ENCODE measurements around the gene SEMG1.
A peak's percentile ranks its signal among the peaks of the same experiment; 100 is the strongest.

The SEMG1 gene

GRCh38 chr20:45206725-45207124 lies at the start of gene SEMG1:
Gene SEMG1, plus strand, starts transcription at chr20:45207033. Its CDS starts 21 bp downstream, at chr20:45207054.
- no peak for DNase-seq

- peak in 1 of 56 donors; percentile 4 for DNase-seq
Observed at GRCh38 chr20:45157962-45158361, 48.9 kb upstream of the SEMG1 start.

DNA sequence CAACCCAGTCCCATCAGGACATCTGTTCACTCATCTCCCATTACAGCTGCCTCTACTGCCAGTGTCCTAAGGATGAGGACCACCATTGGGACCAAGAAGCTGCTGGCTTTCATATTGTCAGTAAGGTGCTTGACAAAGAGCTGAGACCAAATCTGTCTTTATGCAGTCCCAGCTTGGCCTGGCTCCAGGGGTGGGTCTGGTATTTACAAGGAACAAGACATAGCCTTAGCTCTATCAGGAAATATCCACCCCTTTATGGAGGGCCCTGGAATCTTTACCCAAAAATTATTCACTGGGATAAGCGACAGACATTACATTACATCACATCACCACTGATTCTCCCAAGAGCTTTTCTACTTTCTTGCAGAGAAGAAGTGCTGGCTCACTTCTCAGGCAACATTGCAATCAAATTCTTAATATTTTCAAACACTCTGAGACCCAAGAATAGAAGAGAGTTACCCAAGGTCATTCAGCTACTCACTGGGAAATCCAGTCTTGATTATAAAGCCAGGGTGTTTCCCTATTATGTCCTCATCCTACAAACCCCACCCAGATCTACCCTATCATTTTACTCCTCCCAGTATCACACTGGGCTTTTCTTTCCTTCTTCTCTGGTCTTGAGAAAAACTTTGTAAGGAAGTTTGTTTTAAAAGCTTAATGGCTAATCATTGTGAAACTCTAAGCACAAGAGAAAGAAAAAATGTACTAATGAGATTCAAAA lies 43.6 kb upstream of the SEMG1 start:
- no peak for DNase-seq

DNA sequence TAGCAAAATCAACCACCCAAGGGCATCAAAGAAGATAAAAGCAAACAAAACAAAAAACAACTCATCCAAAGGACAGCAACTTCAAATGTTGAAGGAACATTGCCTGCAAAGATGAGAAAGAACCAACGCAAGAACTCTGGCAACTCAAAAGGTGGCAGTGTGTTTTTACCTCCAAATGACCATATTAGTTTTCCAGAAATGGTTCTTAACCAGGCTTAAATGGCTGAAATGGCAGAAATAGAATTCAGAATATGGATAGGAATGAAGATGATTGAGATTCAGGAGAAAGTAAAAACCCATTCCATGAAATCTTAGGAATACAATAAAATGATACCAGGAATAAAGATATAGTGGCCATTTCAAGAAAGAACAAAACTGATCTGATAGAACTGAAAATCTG lies 41.9 kb upstream of the SEMG1 start:
- no peak for DNase-seq

- DNase-seq: no peak
Observed at GRCh38 chr20:45173522-45173921, 33.3 kb upstream of the SEMG1 start.

DNA sequence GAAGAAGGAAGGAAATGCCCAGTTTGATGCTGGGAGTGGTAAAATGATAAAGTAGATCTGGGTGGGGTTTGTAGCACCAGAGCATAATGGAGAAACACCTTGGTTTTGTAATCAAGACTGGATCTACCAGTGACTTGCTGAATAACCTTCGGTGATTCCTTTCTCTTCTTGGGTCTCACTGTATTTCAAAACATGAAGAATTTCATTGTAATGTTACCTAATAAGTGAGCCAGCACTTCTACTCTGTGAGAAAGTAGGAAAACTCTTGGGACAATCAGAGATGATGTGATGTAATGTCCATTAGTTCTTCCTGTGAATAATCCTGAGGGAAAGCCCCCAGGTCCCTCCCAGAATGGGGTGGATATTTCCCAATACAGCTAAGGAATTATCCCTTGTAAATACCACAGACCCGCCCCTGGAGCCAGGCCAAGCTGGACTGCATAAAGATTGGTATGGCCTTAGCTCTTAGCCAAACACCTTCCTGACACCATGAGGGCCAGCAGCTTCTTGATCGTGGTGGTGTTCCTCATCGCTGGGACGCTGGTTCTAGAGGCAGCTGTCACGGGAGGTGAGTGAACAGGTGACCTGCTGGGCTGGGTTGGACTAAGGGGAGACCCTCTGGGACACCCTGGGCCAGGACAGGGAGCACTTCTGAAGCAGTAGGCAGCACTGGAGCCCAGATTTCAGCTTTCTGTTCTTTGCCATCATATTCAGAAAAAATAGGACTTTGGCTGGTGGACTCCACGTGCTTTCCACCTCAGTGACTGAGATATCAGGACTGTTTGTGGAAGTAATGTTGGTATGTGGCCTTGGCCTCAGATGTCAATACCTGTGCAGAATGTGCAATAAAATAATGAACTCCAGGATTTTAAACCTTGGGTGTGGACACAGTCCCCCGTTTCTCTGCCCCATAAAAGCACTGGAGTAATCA lies 32.1 kb upstream of the SEMG1 start, which contains the start of gene PI3:
Gene PI3 (plus strand): TSS at position 469 of the 931 bp plus-strand sequence. CDS start 21 bp downstream, at position 490.
- no peak for DNase-seq

DNA sequence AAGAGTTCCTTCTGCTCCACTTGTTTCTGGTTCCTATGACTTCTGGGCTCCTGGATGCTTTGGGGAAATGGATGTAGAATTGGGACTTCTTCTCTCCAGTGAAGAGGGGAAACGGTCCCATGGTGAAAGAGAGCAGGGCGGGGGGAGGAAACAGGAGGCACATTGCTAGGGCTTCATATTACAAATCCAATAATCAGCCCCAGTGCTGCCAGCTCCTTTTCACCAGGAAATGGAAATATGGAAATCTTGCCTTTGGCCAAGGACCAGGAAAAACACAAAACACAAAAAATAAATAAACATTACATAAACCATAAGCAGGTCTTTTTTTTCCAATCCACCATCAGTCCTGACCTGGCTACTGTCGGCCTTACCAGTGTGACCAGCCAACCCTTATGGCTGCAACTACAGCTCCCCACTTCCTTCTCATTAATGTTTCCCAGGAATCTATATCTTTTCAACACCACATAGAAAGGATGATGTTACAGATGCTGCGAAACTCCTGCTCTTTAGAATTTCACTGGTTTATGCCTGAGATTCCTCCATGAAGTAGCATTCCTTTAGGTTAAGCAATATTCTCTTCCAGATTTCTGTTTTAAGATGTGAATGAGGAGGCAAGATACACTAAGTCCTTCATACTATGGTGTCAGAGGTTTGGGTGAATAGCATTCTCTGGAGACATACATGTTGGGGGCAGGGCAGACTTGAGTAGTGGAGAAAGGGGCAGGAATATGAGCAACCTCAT lies 30.1 kb upstream of the SEMG1 start:
- DNase-seq: no peak

- no peak for DNase-seq
Observed at GRCh38 chr20:45179166-45179565, 27.7 kb upstream of the SEMG1 start.

DNA sequence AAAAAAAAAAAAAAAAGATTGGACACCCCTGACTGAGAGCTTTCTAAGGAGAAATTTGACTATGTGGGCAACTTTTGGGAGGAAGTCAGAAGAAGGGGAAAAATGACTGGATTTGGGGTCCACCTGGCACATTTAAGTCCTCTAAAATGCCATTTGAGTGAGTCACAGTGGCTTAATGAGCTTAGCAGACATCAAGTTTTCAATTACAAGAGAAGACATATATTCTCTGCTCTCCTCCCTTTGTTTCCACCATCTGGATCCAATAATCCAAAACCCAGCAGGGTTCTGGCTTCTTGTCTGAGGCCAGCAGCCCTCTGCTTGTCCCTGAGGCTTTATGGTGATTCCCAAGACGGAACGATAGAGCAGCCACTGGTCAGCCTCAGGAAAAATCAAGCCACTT lies 25.2 kb upstream of the SEMG1 start:
- DNase-seq: no peak

DNA sequence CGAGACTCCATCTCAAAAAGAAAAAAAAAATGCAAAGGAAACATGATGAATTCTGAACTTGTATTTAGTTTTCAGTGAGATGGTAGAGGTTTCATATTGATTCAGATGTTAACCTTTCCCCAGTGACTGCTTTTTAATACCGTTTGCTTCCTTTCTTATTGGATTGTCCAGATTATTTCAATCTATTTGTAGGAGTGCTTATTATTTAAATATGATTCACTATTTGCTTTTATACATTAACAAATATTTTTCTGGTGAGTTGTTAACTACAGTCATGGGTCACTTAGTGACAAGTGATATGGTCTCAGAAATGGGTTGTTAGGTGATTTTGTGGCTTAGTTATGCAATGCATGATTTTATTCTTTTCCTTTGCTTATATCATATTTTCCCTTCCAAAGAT lies 23.7 kb upstream of the SEMG1 start:
- DNase-seq: no peak

DNA sequence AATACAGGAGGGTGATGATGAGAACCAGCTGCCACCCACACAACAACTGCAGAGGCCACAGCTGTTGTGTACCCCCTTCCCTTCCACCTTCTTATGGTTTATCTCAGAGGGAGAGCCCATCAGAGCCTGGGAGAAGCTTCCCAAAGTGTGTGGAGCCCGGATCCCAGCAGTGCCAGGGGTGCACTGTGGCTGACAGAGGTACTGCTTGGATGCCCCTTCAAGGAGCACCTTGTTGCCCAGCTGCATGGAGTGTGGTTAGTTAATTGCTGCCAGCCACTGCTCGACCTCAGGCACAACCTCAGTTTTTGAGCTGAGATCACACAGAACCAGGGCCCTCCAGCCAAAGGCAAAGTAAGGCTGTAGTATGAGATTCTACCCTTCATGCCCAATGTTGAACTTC lies 19.1 kb upstream of the SEMG1 start:
- DNase-seq: no peak

GRCh38 chr20:45189067-45189609 lies 17.7 kb upstream of the SEMG1 start:
- DNase-seq: no peak

DNA sequence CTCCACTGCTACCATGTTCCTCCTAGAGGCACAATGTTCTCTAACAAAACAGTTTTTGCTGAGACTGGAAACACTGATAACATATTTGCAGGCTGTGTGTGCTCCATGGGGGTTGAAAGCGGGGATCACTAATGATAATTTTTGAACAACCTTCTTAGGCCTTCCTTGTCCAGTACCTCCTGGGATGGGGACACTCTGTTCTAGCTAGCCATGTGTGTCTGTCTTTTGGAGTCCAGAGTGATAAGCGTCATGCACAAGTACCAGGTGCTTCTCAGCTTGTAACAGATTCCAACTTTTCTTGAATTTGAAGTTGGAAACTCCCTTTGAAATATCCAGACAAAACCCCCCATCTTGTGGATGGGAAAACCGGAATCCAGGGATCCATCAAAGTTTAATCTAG lies 17.0 kb upstream of the SEMG1 start:
- no peak for DNase-seq

GRCh38 chr20:45191926-45192325 lies 14.9 kb upstream of the SEMG1 start:
- no peak for DNase-seq

GRCh38 chr20:45193331-45193730 lies 13.5 kb upstream of the SEMG1 start:
- DNase-seq: no peak

DNA sequence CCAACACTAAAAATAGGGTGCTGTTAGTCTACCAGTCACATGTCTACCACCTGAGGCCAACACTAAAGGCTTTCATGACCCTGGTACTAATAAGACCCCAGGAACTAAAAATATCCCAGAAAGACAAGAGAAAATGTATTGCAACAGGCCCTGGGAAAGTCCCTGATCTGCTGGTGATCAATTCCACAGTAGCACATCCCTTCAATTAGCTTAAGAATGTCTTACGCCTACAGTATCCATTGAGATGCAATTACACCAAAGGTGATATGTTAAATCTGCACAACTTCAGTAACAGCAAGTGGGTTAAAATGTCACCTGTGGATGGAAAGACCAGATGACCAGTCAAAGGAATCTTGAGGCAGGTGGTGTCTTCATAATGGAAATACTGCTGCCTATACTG lies 3.1 kb downstream of the SEMG1 start:
- no peak for DNase-seq

GRCh38 chr20:45211569-45212474 lies 5.0 kb downstream of the SEMG1 start:
- DNase-seq: no peak

DNA sequence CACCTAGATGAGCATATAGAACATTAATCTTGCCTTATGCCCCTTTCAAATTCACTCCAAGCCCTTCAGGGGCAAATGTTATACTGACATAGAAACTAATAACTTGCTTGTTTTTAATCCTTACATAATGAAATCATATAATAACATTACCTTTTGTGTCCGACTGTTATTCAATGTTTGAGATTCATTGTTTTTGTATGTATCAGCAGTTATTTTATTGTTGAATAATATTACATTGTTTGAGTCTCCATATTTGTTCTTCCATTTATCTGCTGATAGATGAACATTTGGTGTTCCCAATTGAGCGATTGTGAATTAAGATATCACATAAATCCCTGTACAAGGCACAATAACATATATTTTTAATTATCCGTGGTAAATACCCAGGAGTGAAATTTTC lies 6.0 kb downstream of the SEMG1 start:
- no peak for DNase-seq

DNA sequence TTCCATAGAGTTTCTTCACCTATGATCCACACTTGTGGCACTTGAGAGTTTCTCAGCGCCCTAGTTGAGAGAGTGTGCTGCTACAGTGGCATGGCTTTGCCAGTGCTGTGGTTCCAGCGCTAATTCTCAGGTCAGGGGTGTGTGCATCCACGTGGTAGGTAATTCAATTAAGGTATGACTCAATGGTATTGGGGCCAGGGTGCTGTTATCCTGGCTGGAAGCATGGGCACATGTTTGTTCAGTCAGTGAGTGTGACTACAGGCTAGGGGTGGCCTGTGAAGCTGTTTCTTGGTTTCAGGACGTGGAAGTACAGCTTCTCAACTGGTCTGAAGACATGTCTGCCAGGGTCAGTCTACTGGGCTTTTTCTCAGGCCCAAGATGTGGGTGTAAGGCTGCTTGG lies 11.3 kb downstream of the SEMG1 start:
- DNase-seq: no peak

DNA sequence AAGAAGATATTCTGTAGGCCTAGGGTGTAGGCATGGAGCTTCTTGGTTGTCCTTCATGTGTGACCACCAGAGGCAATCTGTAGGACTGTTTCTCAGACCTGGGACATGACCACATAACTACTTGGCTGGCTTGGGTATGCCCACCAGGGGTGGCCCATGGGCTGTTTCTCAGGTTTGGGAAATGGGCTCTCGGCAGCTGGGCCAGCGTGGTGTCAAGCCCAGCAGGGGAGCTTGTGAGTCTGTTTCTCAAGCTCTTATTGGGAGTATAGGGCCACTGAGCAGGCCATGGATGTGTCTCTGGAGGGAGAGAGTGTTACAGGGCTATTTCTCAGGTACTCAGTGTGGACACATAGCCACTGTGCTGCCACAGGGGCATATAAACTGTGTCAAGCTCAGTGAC lies 11.8 kb downstream of the SEMG1 start:
- DNase-seq: no peak
